NCI-H128 (cell line): ENCODE results near the gene MYL5.
"Not testable (repeated sequence)": the region's sequence is repeated elsewhere in the genome, so short reads cannot be mapped to it uniquely, and the experiment has no call there.

ENCODE experiments used
- DNase-seq: peaks from one replicate; lab custom pipeline; 2025; ENCODE audit not compliant: unreplicated experiment; lab: John Stamatoyannopoulos, UW

Gene MYL5

GRCh38 chr4:669806-670559, 4.4 kb upstream of the MYL5 start:
- DNase-seq: not testable (repeated sequence)

DNA sequence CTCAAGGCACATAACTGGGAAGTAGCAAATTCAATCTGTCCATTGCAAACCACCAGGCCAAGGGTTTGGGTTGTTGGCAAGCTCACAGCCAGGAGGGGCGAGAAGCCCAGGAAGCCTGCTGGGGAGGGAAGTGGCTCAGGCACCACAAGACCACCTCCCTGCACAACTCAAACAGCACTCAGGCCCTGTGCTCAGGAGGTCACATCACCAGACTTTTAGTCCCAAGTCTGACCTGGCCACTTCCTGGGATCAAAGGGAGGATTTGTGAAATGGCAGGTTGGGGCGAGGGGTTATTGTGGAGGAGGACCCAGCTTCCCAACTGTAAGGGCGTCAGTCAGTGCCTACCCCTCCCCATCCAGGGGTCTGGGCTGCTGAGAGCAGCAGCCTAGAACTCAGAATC, 2.6 kb upstream of the MYL5 start:
- DNase-seq: no peak

DNA sequence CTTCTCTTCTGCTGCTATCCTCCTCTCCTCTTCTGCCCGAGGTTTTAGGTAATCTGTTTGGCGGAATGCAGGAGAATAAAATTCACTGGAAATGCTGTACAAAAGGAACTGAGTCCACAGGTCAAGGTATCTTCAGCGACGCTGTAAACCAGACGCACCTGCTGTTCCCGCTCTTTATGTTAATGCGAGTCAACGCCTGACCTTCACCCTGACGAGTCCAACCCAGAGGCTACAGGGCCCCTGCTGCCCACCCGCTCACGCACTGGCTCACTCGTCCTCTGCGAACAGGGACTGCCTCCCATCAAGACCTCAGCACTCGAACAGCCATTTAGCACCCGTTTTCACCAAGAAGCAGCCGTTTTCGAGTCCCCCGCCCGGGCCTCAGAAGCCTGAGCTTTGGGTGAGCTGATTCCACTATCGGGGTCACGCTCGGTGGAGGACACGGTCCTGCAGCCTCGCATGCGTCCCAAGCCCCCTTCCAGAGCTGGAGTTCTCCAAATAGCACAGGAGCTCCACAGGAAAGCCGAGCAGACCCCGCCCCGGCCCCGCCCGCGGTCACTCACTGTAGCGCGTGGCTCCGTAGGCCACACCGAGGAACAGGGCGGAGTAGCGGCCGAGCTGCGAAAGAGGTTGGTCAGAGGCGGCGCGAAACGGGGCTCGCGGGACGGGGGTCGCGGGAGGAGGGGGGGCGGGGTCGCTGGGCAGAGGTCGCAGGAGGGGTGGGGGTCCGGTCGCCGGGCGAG, 822 bp upstream of the MYL5 start:
- no peak for DNase-seq

DNA sequence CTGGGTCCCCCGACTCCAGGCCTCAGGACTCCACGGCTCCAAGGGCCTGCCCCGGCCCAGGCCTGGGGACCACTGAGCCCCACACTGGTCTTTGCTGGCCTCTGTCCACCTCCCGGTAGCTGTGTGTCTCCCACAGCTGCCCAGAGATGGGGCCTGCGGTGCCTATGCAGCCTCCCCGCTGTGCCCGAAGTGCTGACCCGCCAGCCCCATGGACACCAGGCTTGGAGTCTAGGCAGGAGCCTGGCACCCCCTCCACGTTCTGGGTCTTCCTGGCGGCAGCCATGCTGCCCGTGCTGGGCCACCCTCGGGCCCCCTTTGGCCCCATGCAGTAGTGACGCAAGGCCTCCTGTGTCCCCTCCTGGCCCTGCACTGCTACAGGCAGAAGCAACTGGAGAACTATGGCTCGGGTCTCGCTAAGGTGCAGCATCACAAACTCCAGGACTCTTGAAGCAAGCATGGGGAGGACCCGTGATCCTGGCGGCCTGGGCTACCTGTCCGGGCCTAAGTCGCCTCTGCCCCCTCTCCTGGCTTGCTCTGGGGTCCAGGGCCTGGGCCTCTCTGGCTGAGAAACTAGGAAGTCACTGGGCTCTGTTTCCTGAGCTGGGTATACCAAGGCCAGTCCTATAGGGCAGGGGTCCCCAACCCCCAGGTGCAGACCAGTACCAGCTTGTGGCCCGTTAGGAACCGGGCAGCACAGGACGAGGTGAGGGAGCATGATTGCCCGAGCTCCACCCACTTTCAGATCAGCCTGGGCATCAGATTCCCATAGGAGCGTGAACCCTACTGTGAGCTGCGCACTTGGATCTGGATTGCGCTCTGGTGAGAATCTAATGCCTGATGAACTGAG, 917 bp downstream of the MYL5 start:
- no peak for DNase-seq

DNA sequence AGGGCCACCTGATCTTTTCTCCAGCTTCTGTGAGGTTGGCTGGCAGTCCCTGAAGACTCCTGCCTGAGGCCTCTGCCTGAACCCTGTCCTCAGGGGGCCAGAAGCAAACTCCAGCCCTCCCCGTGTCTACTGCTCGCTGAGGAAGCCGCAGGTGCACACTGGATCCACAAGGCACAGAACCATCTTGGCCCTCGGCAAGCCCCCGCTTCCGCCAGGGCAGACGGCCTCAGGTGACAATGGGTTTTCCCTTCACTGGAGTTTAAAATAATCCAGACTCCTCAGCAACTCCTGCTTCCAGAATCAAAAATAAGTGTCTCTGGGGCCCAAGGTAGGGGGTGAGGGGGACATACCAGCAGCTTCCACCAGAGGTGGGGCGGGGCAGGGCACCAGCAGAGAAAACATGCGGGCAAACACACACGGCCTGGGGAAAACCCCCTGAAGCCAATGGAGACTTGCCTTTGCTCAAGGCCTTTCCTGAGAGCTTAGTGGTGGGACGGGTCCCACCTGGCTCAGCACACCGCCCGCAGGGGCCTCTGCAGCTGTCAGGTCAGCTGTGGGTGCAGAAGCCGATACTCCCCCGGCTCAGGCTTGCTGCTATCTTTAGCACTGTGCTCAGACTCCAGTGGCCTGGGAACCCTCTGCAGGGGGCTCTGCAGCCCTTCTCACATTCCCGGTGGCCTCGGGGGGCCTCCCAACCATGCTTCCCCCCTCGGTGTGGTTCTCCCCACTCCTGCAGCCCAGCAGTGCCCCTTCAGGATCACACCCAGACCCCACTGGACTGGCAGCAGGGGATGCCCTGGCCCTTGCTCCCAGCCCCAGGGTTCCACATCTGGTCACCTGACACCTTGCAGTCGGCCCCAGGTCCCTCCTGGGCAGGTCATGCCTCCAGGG, 1.9 kb downstream of the MYL5 start:
- no peak for DNase-seq

GRCh38 chr4:676871-677235, 2.5 kb downstream of the MYL5 start:
- no peak for DNase-seq

- DNase-seq: no peak
These were observed 3.3 kb downstream of the MYL5 start for GRCh38 chr4:677431-678293.

DNA sequence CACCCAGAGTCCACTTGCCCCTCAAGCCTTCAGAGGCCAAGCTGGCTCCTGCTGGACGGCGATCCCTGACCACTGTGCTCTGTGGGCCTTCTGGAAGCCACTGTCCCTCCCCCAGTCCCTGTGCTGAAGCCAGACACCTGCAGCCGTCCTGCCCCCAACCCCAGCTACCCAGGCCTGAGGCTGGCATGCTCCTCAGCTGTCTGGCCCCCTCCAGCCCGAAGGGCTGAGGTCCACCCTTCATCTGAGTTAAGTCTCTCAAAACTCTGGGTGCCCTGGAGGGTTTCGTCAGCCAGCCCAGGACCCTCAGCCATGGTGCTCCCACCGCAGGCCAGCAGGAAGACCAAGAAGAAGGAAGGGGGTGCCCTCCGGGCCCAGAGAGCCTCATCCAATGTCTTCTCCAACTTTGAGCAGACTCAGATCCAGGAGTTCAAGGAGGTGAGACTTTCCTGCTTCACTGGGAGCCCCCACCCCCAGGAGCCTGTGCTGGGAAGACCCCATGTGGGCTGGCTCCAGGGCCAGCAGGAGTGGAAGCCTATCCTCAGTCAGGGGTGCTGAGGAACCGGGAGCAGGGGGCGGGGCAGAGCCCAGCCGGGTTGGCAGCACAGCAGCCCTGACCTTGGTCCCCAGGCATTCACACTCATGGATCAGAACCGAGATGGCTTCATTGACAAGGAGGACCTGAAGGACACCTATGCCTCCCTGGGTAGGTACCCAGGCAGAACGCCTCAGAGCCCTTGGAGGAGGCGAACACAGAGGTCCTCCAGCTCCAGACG, 4.2 kb downstream of the MYL5 start:
- no peak for DNase-seq

GRCh38 chr4:679104-679481, 4.8 kb downstream of the MYL5 start:
- no peak for DNase-seq

DNA sequence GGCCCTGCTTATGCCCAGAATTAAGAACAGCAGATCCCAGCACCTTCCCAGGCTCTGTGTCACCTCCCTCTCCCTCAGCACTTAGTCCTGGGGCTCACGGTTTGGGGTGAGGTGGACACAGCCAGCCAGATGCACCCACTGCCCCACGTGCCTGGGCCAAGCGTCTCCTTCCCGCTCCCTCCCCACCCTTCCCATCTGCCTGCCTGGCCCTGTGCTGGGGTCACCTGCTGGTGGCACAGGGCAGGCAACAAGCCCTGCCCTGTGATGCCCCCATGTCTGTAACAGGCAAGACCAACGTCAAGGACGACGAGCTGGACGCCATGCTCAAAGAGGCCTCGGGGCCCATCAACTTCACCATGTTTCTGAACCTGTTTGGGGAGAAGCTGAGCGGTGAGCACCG, 5.3 kb downstream of the MYL5 start:
- DNase-seq: no peak

- DNase-seq: no peak
These were observed 5.7 kb downstream of the MYL5 start for GRCh38 chr4:680091-680490.

GRCh38 chr4:680551-680927, 6.2 kb downstream of the MYL5 start:
- no peak for DNase-seq

- DNase-seq: no peak
These were observed 6.7 kb downstream of the MYL5 start for GRCh38 chr4:680928-681645.

- DNase-seq: peak; percentile 3
These were observed 7.6 kb downstream of the MYL5 start for GRCh38 chr4:681736-682451.

GRCh38 chr4:682490-683172, 8.3 kb downstream of the MYL5 start:
- DNase-seq: no peak

GRCh38 chr4:683247-683897, 9.0 kb downstream of the MYL5 start:
- no peak for DNase-seq
